ENCODE results near the gene IFI6.
"Not testable (repeated sequence)": the region's sequence is repeated elsewhere in the genome, so short reads cannot be mapped to it uniquely, and the experiment has no call there.

IFI6 gene

GRCh38 chr1:27649306-27649635 is 22.7 kb downstream of the IFI6 start:
- no peak for DNase-seq

- no peak for DNase-seq
Observed at GRCh38 chr1:27648602-27649305, 23.2 kb downstream of the IFI6 start.

DNA sequence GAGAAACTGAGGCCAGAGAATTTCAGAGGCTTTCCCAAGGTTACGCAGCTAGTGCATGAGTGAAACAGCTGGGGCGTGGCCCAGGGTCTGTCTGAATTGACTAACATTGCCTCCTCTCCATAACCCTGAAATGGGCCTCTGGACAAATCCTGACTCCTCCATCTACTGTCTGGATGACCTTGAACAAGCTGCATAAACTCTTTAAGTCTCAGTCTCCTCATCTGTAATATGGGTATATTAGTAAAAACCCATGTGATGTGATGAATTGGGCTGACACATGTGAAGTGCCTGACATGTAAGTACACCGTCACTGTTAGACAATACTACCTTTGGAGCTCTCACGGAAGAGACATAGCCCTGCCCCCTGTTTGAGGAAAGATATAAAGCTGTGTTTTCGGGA is 24.7 kb downstream of the IFI6 start:
- DNase-seq = no peak

DNA sequence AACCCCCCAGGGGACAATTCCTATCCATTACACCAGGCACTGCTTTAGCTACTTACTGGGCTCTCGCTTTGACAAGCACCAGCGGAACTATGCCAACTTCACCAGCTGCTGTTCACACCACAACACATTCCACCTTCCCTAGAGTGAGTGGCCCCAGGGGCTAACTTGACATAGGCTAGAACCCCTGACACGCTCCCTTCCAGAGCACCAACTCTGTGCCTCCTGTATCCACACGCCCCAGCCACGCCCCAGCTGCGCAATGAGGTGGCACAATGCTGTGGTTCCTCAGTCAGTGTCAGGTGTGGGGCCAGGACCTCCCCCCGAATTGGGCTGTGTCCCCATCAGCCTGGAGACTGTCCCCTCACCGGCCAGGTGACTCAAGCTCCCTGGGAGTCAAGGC is 25.3 kb downstream of the IFI6 start:
- no peak for DNase-seq

DNA sequence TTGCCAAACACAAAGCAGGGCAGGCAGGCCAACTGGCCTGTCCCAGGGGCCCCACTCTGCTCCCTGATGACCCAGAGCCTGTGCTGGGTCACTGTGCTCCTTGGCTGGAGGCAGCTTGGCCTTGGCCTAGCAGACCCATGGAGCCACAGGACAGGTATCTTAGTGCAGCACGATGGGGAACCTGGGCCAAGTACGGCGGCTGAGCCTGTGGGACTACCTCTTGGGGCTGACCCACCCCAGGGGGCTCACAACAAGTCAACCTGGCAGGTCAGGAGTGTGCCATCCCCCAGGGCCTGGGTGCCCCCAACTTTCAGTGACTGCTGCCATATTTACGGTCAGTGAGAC is 26.9 kb downstream of the IFI6 start:
- no peak for DNase-seq

- no peak for DNase-seq
Observed at GRCh38 chr1:27644369-27645070, 27.5 kb downstream of the IFI6 start.

DNA sequence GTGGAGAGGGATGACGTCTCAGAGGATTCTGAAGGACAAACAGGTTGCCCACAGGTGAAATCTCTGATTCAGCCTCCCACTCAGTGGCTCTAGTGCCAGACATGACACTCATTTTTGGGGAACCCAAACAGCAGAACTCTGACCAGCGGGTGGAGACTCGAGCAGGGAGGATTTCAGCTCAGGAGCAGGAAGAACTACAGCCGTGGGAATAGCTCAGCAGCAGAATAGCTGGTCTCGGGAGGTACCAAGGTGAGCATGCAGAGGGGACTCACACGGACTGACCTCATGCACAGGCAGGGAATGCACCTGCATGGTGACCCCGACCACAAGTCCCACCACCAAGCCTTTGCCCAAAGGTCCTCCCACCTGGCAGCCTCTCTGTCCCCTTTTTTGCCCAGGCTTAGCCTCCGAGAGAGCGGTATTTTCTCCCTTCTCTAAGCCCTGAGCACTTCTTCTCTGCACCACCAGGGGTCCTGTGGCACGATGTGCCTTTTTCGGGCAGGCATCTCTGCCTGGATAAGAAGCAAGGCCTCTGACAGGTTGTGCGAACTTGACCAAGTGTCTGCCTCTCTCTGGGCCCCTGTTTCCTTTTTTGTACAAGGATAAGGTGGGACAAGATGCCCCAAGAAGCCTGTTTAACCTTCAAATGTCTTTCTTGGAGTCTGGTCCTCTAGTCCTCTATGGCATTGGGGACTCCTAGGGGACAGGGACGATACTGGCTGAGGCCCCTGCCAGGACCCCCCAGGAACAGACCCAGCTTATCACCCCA is 28.2 kb downstream of the IFI6 start:
- DNase-seq = peak; percentile 14

DNA sequence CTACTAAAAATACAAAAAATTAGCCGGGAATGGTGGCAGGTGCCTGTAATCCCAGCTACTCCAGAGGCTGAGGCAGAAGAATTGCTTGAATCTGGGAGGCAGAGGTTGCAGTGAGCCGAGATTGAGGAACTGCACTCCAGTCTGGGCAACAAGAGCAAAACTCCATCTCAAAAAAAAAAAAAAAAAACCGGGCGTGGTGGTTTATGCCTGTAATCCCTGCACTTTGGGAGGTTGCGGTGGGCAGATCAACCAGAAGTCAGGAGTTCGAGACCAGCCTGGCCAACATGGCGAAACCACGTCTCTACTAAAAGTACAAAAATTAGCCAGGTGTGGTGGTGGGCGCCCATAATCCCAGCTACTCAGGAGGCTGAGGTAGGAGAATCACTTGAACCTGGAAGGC is 31.5 kb downstream of the IFI6 start:
- not testable (repeated sequence) for DNase-seq

DNA sequence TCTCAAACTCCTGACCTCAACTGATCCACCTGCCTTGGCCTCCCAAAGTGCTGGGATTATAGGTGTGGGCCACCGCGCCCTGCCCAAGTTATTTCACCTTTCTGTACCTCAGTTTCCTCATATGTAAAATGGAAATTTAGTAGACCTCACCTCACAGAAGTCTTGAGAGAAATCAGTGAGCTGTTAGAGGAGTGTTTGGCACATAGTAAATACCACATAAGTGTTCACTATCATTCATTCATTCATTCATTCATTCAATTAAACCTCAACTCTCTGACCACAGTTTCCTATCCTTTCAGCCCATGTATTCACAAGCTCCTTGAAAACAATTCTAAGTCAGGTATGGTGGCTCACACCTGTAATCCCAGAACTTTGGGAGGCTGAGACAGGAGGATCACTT is 33.2 kb downstream of the IFI6 start:
- DNase-seq = no peak

GRCh38 chr1:27638047-27638734 is 33.8 kb downstream of the IFI6 start:
- DNase-seq = no peak

GRCh38 chr1:27635396-27636142 is 36.4 kb downstream of the IFI6 start:
- no peak for DNase-seq

DNA sequence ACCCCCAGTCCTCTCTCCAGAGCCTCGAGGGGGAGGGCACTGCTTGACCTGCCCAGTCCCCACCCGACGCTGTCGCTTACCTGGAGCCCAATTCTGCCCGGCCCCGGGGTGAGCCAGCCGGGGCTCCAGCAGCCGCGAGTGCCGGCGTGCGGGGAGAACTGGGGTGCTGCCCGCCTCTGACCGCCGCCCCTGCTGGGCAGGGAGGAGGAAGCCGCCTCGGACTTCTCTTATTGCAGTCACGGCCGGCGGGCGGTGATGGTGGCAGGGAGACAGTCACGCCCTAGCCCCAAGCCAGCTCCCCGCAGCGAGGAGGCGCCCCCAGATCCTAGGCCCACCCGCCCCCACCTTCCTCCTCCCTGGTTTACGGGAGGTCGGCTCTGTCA is 37.0 kb downstream of the IFI6 start, which contains the start of gene FGR:
Gene FGR (minus strand): TSS at position 201 of the 383 bp plus-strand sequence. CDS start 11,269 bp downstream, outside the sequence.
- DNase-seq = no peak

GRCh38 chr1:27634177-27634984 is 37.6 kb downstream of the IFI6 start:
- no peak for DNase-seq

DNA sequence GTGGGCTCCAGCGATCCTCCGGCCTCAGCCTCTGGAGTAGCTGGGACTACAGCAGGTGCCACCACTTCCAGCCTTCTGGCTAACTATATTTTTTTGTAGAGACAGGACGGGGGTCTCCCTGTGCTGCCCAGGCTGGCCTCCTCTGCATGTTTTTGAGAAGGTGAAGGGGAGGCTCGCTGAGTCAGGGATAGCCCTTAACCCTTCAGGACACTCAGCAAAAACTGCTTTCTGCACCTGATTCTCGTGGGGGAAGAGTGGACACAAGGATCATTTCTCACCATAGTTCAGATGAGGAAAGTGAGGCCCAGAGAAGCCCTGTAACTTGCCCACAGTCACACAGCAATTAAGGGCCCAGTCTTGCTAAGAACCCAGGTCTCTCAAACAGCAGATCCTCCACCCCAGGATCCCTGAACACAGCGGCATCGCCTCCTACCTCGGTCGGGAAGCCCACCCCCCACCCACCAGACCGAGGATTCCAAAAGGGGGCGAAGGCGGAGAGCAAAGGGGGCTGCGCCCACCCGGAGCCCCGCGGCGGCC is 38.3 kb downstream of the IFI6 start:
- no peak for DNase-seq

DNA sequence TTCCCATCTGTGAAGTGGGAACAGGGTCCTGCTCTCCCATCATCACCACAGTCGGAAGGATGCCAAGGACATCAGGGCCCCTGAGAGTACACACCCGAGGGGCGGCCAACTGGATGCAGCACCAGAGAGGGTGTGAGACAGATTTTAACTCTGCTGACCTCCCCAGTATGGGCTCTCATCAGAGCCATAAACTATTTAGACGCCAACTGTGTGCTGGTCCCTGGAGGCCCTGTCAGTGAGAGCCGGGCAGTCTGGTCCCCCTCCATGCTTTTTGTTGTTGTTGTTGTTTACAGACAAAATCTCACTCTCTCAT is 38.7 kb downstream of the IFI6 start:
- no peak for DNase-seq

- no peak for DNase-seq
Observed at GRCh38 chr1:27632387-27633297, 39.4 kb downstream of the IFI6 start.

DNA sequence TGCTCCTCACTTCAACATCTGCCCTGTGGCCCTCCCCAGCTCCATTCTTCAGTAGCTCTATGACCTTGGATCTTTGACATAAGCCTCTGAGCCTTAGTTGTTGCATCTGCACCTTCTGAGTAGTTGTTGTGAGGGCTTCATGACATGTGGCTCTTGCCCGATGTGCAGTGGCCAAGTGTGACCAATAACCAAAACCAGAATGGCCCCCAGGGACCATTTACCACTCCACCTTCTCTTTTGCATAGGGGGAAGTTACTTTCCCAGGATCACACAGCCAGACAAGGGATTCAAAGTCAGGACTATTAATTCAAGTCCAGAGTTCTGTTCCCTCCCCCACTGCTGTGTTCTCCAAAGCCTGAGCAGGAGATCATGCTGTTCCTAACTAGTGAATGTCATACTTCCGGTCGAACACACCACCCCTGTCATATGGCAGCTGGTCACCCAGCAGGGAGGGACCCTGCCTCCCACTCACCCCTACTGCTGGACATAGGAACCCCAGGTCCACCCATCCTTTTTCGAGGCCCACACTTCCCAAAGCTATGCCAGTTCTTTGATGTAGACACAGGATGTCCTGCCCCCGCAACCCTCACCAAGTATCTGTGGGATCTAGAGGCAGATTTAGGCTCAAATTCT is 41.0 kb downstream of the IFI6 start:
- DNase-seq = no peak

DNA sequence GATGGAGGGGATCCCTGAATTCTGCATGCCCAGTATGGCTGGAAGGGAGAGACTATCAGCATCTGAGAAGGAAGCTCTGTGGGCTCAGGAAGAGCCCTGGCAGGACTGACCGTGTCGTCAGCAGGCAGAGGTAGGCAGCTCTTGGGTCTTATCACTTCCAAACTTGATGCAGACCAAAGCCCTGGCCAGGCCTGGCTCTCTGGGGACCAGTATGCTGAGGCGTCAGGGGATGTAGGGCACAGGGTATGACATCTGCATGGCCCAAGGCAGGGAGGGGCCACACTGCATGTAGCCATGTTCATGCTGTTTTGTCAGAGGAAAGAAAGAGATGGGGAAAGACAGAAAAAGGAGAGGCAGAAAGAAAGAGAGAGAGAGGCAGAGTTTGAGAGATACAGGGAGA is 43.3 kb downstream of the IFI6 start:
- no peak for DNase-seq

DNA sequence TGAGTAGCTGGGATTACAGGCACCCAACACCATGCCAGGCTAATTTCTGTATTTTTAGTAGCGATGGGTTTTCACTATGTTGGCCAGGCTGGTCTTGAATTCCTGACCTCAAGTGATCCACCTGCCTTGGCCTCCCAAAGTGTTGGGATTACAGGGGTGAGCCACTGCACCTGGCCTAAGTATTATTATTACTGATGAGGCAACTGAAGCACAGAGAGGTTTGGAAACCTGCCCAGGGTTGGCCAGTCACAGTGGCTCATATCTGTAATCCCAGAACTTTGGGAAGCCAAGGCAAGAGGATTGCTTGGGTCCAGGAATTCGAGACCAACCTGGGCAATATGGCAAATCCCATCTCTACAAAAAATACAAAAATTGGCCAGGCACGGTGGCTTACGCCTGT is 44.3 kb downstream of the IFI6 start:
- DNase-seq = not testable (repeated sequence)

GRCh38 chr1:27627061-27627460 is 44.9 kb downstream of the IFI6 start:
- no peak for DNase-seq

Measured in SHP77 treated with DMSO at 0.1 percent for 48 hours (cell line).